ENCODE data around the gene NOP56. TPM values are rescaled to one million over a fixed set of nuclear protein-coding genes. Genes with fewer than 3 reads are reported as not detected.
"Not testable (repeated sequence)": the region's sequence is repeated elsewhere in the genome, so short reads cannot be mapped to it uniquely, and the experiment has no call there.

The NOP56 gene
- total RNA-seq, 2 donors from 2014 or later: 78.7 to 79.7 TPM

GRCh38 chr20:2671977-2672376 lies 19.5 kb downstream of the NOP56 start:
- intact Hi-C loops (cut with DNase I): no loop called here
- peak; percentile 42 for DNase-seq (ENCODE audit: low spot score)

GRCh38 chr20:2672446-2672845 lies 20.0 kb downstream of the NOP56 start:
- peak; percentile 41 for DNase-seq (ENCODE audit: low spot score)
- intact Hi-C loops (cut with DNase I): no loop called here

- no peak for DNase-seq (ENCODE audit: low spot score)
- intact Hi-C loops (cut with DNase I): no loop called here
Observed at GRCh38 chr20:2673453-2673852, 21.0 kb downstream of the NOP56 start.

GRCh38 chr20:2680046-2680445 lies 27.6 kb downstream of the NOP56 start:
- intact Hi-C loops (cut with DNase I): no loop called here
- DNase-seq (ENCODE audit: low spot score): no peak

GRCh38 chr20:2682040-2682439 lies 29.6 kb downstream of the NOP56 start:
- intact Hi-C loops (cut with DNase I); DNase-seq (ENCODE audit: low spot score): not testable (repeated sequence)

- not testable (repeated sequence) for DNase-seq (ENCODE audit: low spot score)
Observed at GRCh38 chr20:2684817-2685216, 32.4 kb downstream of the NOP56 start.

GRCh38 chr20:2687514-2687913 lies 35.1 kb downstream of the NOP56 start:
- DNase-seq (ENCODE audit: low spot score): no peak
- intact Hi-C loops (cut with DNase I): no loop called here

More at GRCh38 chr20:2684817-2685216, 32.4 kb downstream of the NOP56 start:
- intact Hi-C loops (cut with DNase I): not testable (repeated sequence)

GRCh38 chr20:2688041-2688591 lies 35.7 kb downstream of the NOP56 start:
- intact Hi-C loops (cut with DNase I): no loop called here

GRCh38 chr20:2690213-2690612 lies 37.8 kb downstream of the NOP56 start:
- DNase-seq (ENCODE audit: low spot score): no peak
- intact Hi-C loops (cut with DNase I): no loop called here

More at GRCh38 chr20:2688041-2688591, 35.7 kb downstream of the NOP56 start:
- no peak for DNase-seq (ENCODE audit: low spot score)

- DNase-seq (ENCODE audit: low spot score): no peak
Observed at GRCh38 chr20:2690718-2691117, 38.3 kb downstream of the NOP56 start.

GRCh38 chr20:2691127-2691526 lies 38.7 kb downstream of the NOP56 start:
- intact Hi-C loops (cut with DNase I): no loop called here

More at GRCh38 chr20:2690718-2691117, 38.3 kb downstream of the NOP56 start:
- intact Hi-C loops (cut with DNase I): no loop called here

GRCh38 chr20:2691663-2692035 lies 39.2 kb downstream of the NOP56 start:
- intact Hi-C loops (cut with DNase I): no loop called here
- no peak for DNase-seq (ENCODE audit: low spot score)

More at GRCh38 chr20:2691127-2691526, 38.7 kb downstream of the NOP56 start:
- no peak for DNase-seq (ENCODE audit: low spot score)

GRCh38 chr20:2692036-2692885 lies 39.8 kb downstream of the NOP56 start, which contains the start of gene EBF4:
Gene EBF4 (plus strand): TSS chr20:2692780. CDS start chr20:2693646, 866 bp downstream.
- intact Hi-C loops (cut with DNase I): no loop called here

GRCh38 chr20:2692886-2693285 lies 40.5 kb downstream of the NOP56 start:
- no peak for DNase-seq (ENCODE audit: low spot score)
- intact Hi-C loops (cut with DNase I): no loop called here

More at GRCh38 chr20:2692036-2692885, 39.8 kb downstream of the NOP56 start, which contains the start of gene EBF4:
- no peak for DNase-seq (ENCODE audit: low spot score)

GRCh38 chr20:2693286-2694007 lies 41.0 kb downstream of the NOP56 start:
- intact Hi-C loops (cut with DNase I): no loop called here
- DNase-seq (ENCODE audit: low spot score): no peak

- intact Hi-C loops (cut with DNase I): no loop called here
- no peak for DNase-seq (ENCODE audit: low spot score)
Observed at GRCh38 chr20:2694008-2694471, 41.6 kb downstream of the NOP56 start.

GRCh38 chr20:2694519-2694918 lies 42.1 kb downstream of the NOP56 start:
- DNase-seq (ENCODE audit: low spot score): no peak
- intact Hi-C loops (cut with DNase I): no loop called here

- DNase-seq (ENCODE audit: low spot score): no peak
- intact Hi-C loops (cut with DNase I): no loop called here
Observed at GRCh38 chr20:2695206-2695983, 43.0 kb downstream of the NOP56 start.

- DNase-seq (ENCODE audit: low spot score); intact Hi-C loops (cut with DNase I): not testable (repeated sequence)
Observed at GRCh38 chr20:2695984-2696525, 43.6 kb downstream of the NOP56 start.
